Adrenal gland (tissue), 12 donors: Measurements from ENCODE around the gene RIPOR2. TPM values are rescaled to one million over a fixed set of nuclear protein-coding genes. Genes with fewer than 3 reads are reported as not detected.
"Not testable (repeated sequence)": the region's sequence is repeated elsewhere in the genome, so short reads cannot be mapped to it uniquely, and the experiment has no call there.

Experiments used
- DNase-seq, 7 donors: peaks; one replicate each; pipeline ENCODE4 v3.0.0-alpha.2; 2019 to 2020
- H3K27ac ChIP-seq, 5 donors: fragments of 200-600 bp; sonication (generic) in 4 of 5; 1 replicate in 3 of 5; 2 replicates in 2 of 5; pipeline versions ENCODE4 v1.5.1 to v1.8.0; 2016 to 2020; ENCODE audit warnings: mild to moderate bottlenecking in 1 of 5
- H3K27me3 ChIP-seq: fragments of 200-600 bp; 2 replicates; pipeline ENCODE4 v1.8.0; 2021
- H3K36me3 ChIP-seq, 2 donors: fragments of 200-600 bp; replicated peaks in 1 of 2; 1 replicate in 1 of 2; 2 replicates in 1 of 2; pipeline versions ENCODE4 v1.5.1 to v1.8.0; 2018 to 2022
- H3K4me1 ChIP-seq, 2 donors: fragments of 200-600 bp; replicated peaks in 1 of 2; 1 replicate in 1 of 2; 2 replicates in 1 of 2; pipeline versions ENCODE4 v1.5.1 to v1.8.0; 2018 to 2021
- H3K4me3 ChIP-seq, 4 donors: fragments of 200-600 bp; sonication (generic) in 3 of 4; one replicate each; pipeline ENCODE4 v1.5.1; 2016 to 2018
- H3K9me3 ChIP-seq, 3 donors: fragments of 200-600 bp; sonication (generic) in 1 of 3; replicated peaks in 1 of 3; 1 replicate in 2 of 3; 2 replicates in 1 of 3; pipeline versions ENCODE4 v1.5.1 to v1.8.0; 2016 to 2021
- POLR2A ChIP-seq, 2 donors: fragments of 450-650 bp; IDR thresholded peaks; one replicate each; pipeline ENCODE4 v1.6.1; 2017; ENCODE audit warnings: antibody characterized with exemption in 2 of 2, mild to moderate bottlenecking in 2 of 2, moderate library complexity in 1 of 2
- WGBS, 4 donors: extraction: QIAGEN DNeasy Blood & Tissue Kit in 2 of 4; methylation state at CpG; one replicate each; pipeline versions ENCODE4 v1.1.5 to v1.1.7; 2013 to 2017; 5-methylcytosine and 5-hydroxymethylcytosine counted together
- intact Hi-C, 2 donors: fragments of 100-400 bp; cut with DNase I; formaldehyde crosslinking; loops; one replicate each; pipeline versions ENCODE4 v1.14.1 to v1.15.0; 2022 to 2023
- polyA plus RNA-seq, 3 donors: library from polyadenylated mRNA; stranded (reverse); fragments of 200-250 nt in 2 of 3; fragments of 350-450 nt in 1 of 3; fragmentation: Illumina TruSeq in 1 of 3; extraction: RNeasy Lipid Tissue Mini Kit (QIAGEN cat#74804) in 1 of 3; gene quantifications; one replicate each; pipeline ENCODE4 v1.2.3, GENCODE V29; 2013 to 2014
- total RNA-seq, 9 donors: library from RNA; depleted of rRNA in 4 of 9; stranded (reverse); fragments of >200 nt in 4 of 9; fragments of 120-200 nt in 1 of 9; fragmentation: NEBNext Ultra II Directional in 1 of 9; extraction: Animal tissue kit (Norgen Biotek cat#: 25700) in 1 of 9; gene quantifications; one replicate each; pipeline versions ENCODE4 v1.1.0 to v1.2.4, GENCODE V29; 2013 to 2023
- TF ChIP-seq, protein P1 (sequence below), 6 experiments: fragments of 450-650 bp in 4 of 6; fragments of 200-600 bp in 2 of 6; sonication (generic) in 1 of 6; IDR thresholded peaks; 1 replicate in 5 of 6; 2 replicates in 1 of 6; pipeline versions ENCODE4 v1.5.1 to v1.8.0; 2016 to 2021; ENCODE audit warnings: antibody characterized with exemption in 6 of 6, mild to moderate bottlenecking in 2 of 6, moderate library complexity in 1 of 6
- donor health status: healthy with polysubstance abuse.
- donor health status: Bipolar disorder and iron deficiency.
- donor health status: DM: yes; HTN: yes; CAD: no.
- donor health status: DM: no; HTN: no; CAD: no.
- donor health status: DM: no; HTN: no; CAD: no.
- donor health status: DM: yes; HTN: yes; CAD: no.

The RIPOR2 gene
- total and polyA plus RNA-seq, 12 donors = 1.7 to 16.2 (median 3.9) TPM

DNA sequence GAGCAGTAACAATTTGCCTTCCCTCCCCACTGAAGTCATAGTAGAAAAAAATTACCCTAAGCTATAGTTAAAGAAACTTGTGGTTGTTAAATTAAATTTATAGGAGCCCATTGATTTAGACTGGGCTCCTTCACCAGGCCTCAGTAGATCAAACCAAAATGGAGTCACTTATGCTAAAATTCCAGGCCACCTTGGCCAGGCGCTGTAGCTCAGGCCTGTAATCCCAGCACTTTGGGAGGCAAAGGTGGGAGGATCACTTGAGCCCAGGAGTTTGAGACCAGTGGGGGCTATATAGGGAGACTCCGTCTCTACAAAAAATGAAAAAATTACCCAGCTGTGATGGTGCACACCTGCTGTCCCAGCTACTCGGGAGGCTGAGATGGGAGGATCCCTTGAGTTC lies 176.0 kb downstream of the RIPOR2 start:
- no peak for TF ChIP-seq POLR2A (IDR thresholded peaks at IDR 0.05)
- TF ChIP-seq, protein P1, sequence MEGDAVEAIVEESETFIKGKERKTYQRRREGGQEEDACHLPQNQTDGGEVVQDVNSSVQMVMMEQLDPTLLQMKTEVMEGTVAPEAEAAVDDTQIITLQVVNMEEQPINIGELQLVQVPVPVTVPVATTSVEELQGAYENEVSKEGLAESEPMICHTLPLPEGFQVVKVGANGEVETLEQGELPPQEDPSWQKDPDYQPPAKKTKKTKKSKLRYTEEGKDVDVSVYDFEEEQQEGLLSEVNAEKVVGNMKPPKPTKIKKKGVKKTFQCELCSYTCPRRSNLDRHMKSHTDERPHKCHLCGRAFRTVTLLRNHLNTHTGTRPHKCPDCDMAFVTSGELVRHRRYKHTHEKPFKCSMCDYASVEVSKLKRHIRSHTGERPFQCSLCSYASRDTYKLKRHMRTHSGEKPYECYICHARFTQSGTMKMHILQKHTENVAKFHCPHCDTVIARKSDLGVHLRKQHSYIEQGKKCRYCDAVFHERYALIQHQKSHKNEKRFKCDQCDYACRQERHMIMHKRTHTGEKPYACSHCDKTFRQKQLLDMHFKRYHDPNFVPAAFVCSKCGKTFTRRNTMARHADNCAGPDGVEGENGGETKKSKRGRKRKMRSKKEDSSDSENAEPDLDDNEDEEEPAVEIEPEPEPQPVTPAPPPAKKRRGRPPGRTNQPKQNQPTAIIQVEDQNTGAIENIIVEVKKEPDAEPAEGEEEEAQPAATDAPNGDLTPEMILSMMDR (IDR thresholded peaks at IDR 0.05) = no peak

DNA sequence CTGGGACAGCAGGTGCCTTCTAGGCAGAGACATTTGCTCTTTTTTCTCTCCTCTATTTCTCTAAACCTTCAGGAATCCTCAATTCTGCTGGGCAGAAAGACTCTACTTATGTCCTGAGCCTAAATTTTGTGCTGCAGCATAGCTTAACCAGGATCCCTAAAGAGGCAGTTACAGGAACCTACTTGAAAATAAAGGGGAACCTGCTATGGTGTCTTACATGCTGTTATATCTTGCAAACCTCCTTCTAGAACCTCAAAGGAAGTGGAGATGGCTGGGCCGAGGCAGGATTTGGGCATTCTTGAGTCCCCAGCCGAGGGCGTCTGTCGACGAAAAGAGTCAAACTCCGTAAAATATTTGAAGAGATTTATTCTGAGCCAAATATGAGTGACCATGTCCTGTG lies 178.1 kb downstream of the RIPOR2 start:
- intact Hi-C loops = no loop called here
- WGBS, 4 donors = 85 to 95% (median 90%) methylated on average over 6 of the region's 6 CpGs

More for the DNA sequence above, 176.0 kb downstream of the RIPOR2 start:
- Histone ChIP-seq H3K9me3 (no peaks in the 10 kb centered on the region), H3K4me1 (peaks cover 3 to 4% of the 10 kb centered on the region in 2 donors), H3K36me3 (no peaks in the 10 kb centered on the region), H3K27me3 (no peaks in the 10 kb centered on the region), H3K27ac (no peak overlapping the region), H3K4me3 (no peak overlapping the region)
- 93 to 96% (median 93%) methylated on average over 3 of the region's 3 CpGs for WGBS, 4 donors
- intact Hi-C loops = loop anchor here (5.0 to 10.0 kb wide), 3 partner anchors 45 to 185 kb away; partner anchors contain the start of gene C6orf62 (in 1 of the 2)
- no peak for DNase-seq

DNA sequence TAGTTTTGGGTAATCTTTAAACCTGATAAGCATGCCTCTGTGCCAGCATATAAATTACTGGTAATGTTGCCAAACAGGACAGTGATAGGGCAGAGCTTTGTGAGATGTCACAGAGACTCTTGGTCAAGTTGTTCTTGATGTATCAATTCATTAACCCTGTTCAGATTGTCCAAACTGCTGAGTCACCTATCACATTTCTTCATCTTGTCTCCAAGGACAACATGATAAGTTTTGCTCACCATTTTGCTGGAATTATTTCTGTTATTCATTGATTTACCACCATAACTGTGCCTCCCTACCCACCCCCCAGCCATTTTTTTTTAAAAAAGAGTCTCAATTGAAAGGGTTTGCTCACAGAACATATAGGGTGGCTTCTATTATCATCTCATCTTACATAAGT lies 180.5 kb downstream of the RIPOR2 start:
- DNase-seq = no peak
- no peaks in the 10 kb centered on the region for H3K27me3 ChIP-seq
- no peak overlapping the region for H3K27ac ChIP-seq
- H3K36me3 ChIP-seq = no peaks in the 10 kb centered on the region
- TF ChIP-seq POLR2A (IDR thresholded peaks at IDR 0.05) = no peak
- TF ChIP-seq, protein P1 (IDR thresholded peaks at IDR 0.05) = no peak
- H3K4me3 ChIP-seq = no peak overlapping the region
- intact Hi-C loops = no loop called here
- H3K4me1 ChIP-seq = peaks cover 3 to 4% of the 10 kb centered on the region in 2 donors
- H3K9me3 ChIP-seq = no peaks in the 10 kb centered on the region

More for the DNA sequence above, 178.1 kb downstream of the RIPOR2 start:
- H3K9me3 ChIP-seq = no peaks in the 10 kb centered on the region
- TF ChIP-seq, protein P1 (IDR thresholded peaks at IDR 0.05) = no peak
- no peak for TF ChIP-seq POLR2A (IDR thresholded peaks at IDR 0.05)
- H3K36me3 ChIP-seq = no peaks in the 10 kb centered on the region
- DNase-seq = no peak
- no peak overlapping the region for H3K4me3 ChIP-seq
- H3K27ac ChIP-seq = peak overlapping the region in 1 of 5 donors; percentile 19
- peaks cover 3 to 4% of the 10 kb centered on the region in 2 donors for H3K4me1 ChIP-seq
- no peaks in the 10 kb centered on the region for H3K27me3 ChIP-seq

DNA sequence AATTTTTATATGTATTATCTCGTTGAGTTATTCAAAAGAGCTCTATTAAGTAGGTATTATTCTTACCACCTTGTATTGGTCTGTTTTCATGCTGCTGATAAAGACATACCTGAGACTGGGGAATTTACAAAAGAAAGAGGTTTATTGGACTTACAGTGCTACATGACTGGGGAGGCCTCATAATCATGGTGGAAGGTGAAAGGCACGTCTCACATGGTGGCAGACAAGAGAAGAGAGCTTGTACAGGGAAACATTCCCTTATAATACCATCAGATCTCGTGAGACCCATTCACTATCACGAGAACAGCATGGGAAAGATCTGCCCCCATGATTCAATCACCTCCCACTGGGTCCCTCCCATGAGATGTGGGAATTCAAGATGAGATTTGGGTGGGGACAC lies 181.4 kb downstream of the RIPOR2 start:
- DNase-seq, H3K4me1 ChIP-seq, H3K27ac ChIP-seq, H3K36me3 ChIP-seq, H3K4me3 ChIP-seq, H3K9me3 ChIP-seq, H3K27me3 ChIP-seq, intact Hi-C loops: not testable (repeated sequence)
- 86 to 93% (median 90%) methylated on average over 4 of the region's 4 CpGs for WGBS, 4 donors

Other genes with a start within 250 kb of the RIPOR2 start
- gene C6orf62, start 216.8 kb downstream of the RIPOR2 start, total RNA-seq = 100 to 1,000 TPM in 4 of 9 donors, 10 to 100 TPM in 5; 57.2 to 121 (median 98.9) TPM
- 100 to 1,000 TPM in 2 of 3 donors, 10 to 100 TPM in 1; 52.3 to 120 (median 106) TPM for gene C6orf62, start 216.8 kb downstream of the RIPOR2 start, polyA plus RNA-seq
- gene GMNN, start 161.0 kb downstream of the RIPOR2 start, total RNA-seq = 10 to 100 TPM in 4 of 9 donors, 1 to 10 TPM in 5; 5.3 to 60.3 (median 8.9) TPM
- gene GMNN, start 161.0 kb downstream of the RIPOR2 start, polyA plus RNA-seq = 10 to 100 TPM in 1 of 3 donors, 1 to 10 TPM in 2; 4.1 to 22.0 (median 7.1) TPM
- under 1 TPM in 1 of 9 donors, not detected in 8; 0.39 TPM for gene ARMH2, start 137.0 kb downstream of the RIPOR2 start, total RNA-seq
- gene ARMH2, start 137.0 kb downstream of the RIPOR2 start, polyA plus RNA-seq = not detected